SK-N-SH (cell line): Measurements from ENCODE around the gene MAK. TPM values are rescaled to one million over a fixed set of nuclear protein-coding genes. Genes with fewer than 3 reads are reported as not detected.

Experiments
- CTCF ChIA-PET: fragments of 300-600, 350-600 bp; formaldehyde crosslinking; extraction: SDS; loops from one replicate; lab custom pipeline; 2021; lab: Yijun Ruan, JAX
- POLR2A ChIA-PET: fragments of 350-600 bp; sonication (Branson Sonifier 250); formaldehyde crosslinking; extraction: SDS; loops from one replicate; lab custom pipeline; 2020; ENCODE audit warnings: antibody characterized with exemption, inconsistent platforms; lab: Yijun Ruan, JAX
- DNase-seq: peaks from one replicate; pipeline ENCODE4 v3.0.0; 2012
- H2AFZ ChIP-seq: fragments of 200-600 bp; sonication (generic); 2 replicates; pipeline ENCODE4 v1.8.1; 2016; ENCODE audit warnings: antibody characterized with exemption, mild to moderate bottlenecking, low read depth
- H3F3A ChIP-seq: fragments of 200-600 bp; sonication (generic); replicated peaks from 2 replicates; pipeline ENCODE3; 2016; ENCODE audit warnings: antibody characterized with exemption, mild to moderate bottlenecking; ENCODE audit not compliant: insufficient read depth
- H3K27ac ChIP-seq, 2 experiments: fragments of 200-500 bp in 1 of 2; fragments of 200-600 bp in 1 of 2; sonication (Bioruptor generic) in 1 of 2; sonication (generic), shearing (Covaris generic) in 1 of 2; 2 replicates each; pipeline versions ENCODE4 v1.5.1 to v1.6.1; 2014 to 2016; ENCODE audit warnings: low read depth in 2 of 2, inconsistent platforms in 1 of 2, low read length in 1 of 2, mild to moderate bottlenecking in 1 of 2, mixed read lengths in 1 of 2
- H3K27me3 ChIP-seq: fragments of 200-600 bp; sonication (generic), shearing (Covaris generic); 2 replicates; pipeline ENCODE4 v1.6.1; 2016; ENCODE audit warnings: mixed run types; ENCODE audit not compliant: insufficient read depth
- H3K36me3 ChIP-seq, 2 experiments: fragments of 200-500 bp in 1 of 2; fragments of 200-600 bp in 1 of 2; sonication (Bioruptor generic) in 1 of 2; sonication (generic) in 1 of 2; replicated peaks in 1 of 2; 2 replicates each; pipeline versions ENCODE3 to v1.5.1; 2014 to 2016; ENCODE audit warnings: low read length in 1 of 2, mild to moderate bottlenecking in 1 of 2; ENCODE audit not compliant: insufficient read depth in 2 of 2, control insufficient read depth in 1 of 2
- H3K4me1 ChIP-seq, 2 experiments: fragments of 200-500 bp in 1 of 2; fragments of 200-600 bp in 1 of 2; sonication (Bioruptor generic) in 1 of 2; sonication (generic), shearing (Covaris generic) in 1 of 2; 2 replicates each; pipeline versions ENCODE4 v1.5.1 to v1.6.1; 2014 to 2016; ENCODE audit warnings: low read depth in 1 of 2, low read length in 1 of 2, mixed run types in 1 of 2; ENCODE audit not compliant: insufficient read depth in 2 of 2, control insufficient read depth in 1 of 2
- H3K4me2 ChIP-seq: fragments of 200-600 bp; sonication (generic), shearing (Covaris generic); 2 replicates; pipeline ENCODE4 v1.6.1; 2017; ENCODE audit warnings: mixed run types
- H3K4me3 ChIP-seq, 2 experiments: fragments of 200-500 bp in 1 of 2; fragments of 200-600 bp in 1 of 2; sonication (Bioruptor generic) in 1 of 2; sonication (generic), shearing (Covaris generic) in 1 of 2; 2 replicates each; pipeline versions ENCODE4 v1.5.1 to v1.8.1; 2014 to 2016; ENCODE audit warnings: low read depth in 2 of 2, inconsistent platforms in 1 of 2, low read length in 1 of 2, mild to moderate bottlenecking in 1 of 2, mixed read lengths in 1 of 2, moderate library complexity in 1 of 2
- H3K79me2 ChIP-seq: fragments of 200-600 bp; sonication (generic); 2 replicates; pipeline ENCODE4 v1.8.1; 2017; ENCODE audit warnings: mild to moderate bottlenecking; ENCODE audit not compliant: insufficient read depth
- H3K9ac ChIP-seq: fragments of 200-600 bp; sonication (generic); 2 replicates; pipeline ENCODE4 v1.6.1; 2017; ENCODE audit warnings: mixed run types
- H3K9me2 ChIP-seq: fragments of 200-600 bp; sonication (generic); 2 replicates; pipeline ENCODE4 v1.6.1; 2017; ENCODE audit warnings: mixed run types
- H3K9me3 ChIP-seq: fragments of 200-600 bp; sonication (generic); 2 replicates; pipeline ENCODE4 v1.6.1; 2017; ENCODE audit warnings: mixed run types, mild to moderate bottlenecking, moderate library complexity
- H4K20me1 ChIP-seq: fragments of 200-600 bp; sonication (generic); 2 replicates; pipeline ENCODE4 v1.6.1; 2017; ENCODE audit warnings: mild to moderate bottlenecking, mixed run types; ENCODE audit not compliant: insufficient read depth
- CHD2 ChIP-seq: fragments of 150-350 bp; IDR thresholded peaks from 2 replicates; pipeline ENCODE4 v1.6.1; 2018; ENCODE audit warnings: low read length; ENCODE audit not compliant: partially characterized antibody
- CTCF ChIP-seq: fragments of 200-600 bp; sonication (generic); IDR thresholded peaks from 2 replicates; pipeline ENCODE4 v1.6.1; 2017; ENCODE audit warnings: antibody characterized with exemption, mild to moderate bottlenecking, moderate library complexity
- ELF1 ChIP-seq: IDR thresholded peaks from 2 replicates; pipeline ENCODE4 v1.4.0; 2012
- EP300 ChIP-seq, 2 experiments: IDR thresholded peaks; 2 replicates each; pipeline versions ENCODE4 v1.4.0 to v1.6.1; 2012; ENCODE audit warnings: borderline replicate concordance in 1 of 2, low read depth in 1 of 2, low read length in 1 of 2
- EZH2phosphoT487 ChIP-seq: fragments of 200-600 bp; sonication (generic); IDR thresholded peaks from 2 replicates; pipeline ENCODE4 v1.6.1; 2017; ENCODE audit warnings: low read depth, mixed run types, mild to moderate bottlenecking, antibody characterized with exemption, moderate library complexity, borderline replicate concordance
- FOSL2 ChIP-seq: IDR thresholded peaks from 2 replicates; pipeline ENCODE4 v1.4.0; 2012; ENCODE audit warnings: low read depth, mild to moderate bottlenecking, moderate library complexity, borderline replicate concordance
- FOXJ3 ChIP-seq: sonication (generic); formaldehyde crosslinking; IDR thresholded peaks from 2 replicates; pipeline ENCODE4 v1.5.1; 2020; ENCODE audit warnings: mild to moderate bottlenecking, missing genetic modification reagents
- FOXM1 ChIP-seq: IDR thresholded peaks from 2 replicates; pipeline ENCODE4 v1.4.0; 2012; ENCODE audit warnings: low read depth, mild to moderate bottlenecking
- MAX ChIP-seq: IDR thresholded peaks from 2 replicates; pipeline ENCODE4 v1.4.0; 2012; ENCODE audit warnings: low read depth
- MXI1 ChIP-seq: IDR thresholded peaks from 2 replicates; pipeline ENCODE4 v1.6.1; 2012; ENCODE audit warnings: mild to moderate bottlenecking, low read depth, low read length, improper control_type of control experiment
- NFIC ChIP-seq: IDR thresholded peaks from 2 replicates; pipeline ENCODE4 v1.4.0; 2012; ENCODE audit warnings: borderline replicate concordance
- PBX3 ChIP-seq: IDR thresholded peaks from 2 replicates; pipeline ENCODE4; 2012
- POLR2AphosphoS5 ChIP-seq: IDR thresholded peaks from 2 replicates; pipeline ENCODE4 v1.6.1; 2012; ENCODE audit warnings: low read depth, low read length
- RCOR1 ChIP-seq: fragments of 150-350 bp; IDR thresholded peaks from 2 replicates; pipeline ENCODE4 v1.6.1; 2017; ENCODE audit warnings: antibody characterized with exemption, low read length
- RFX5 ChIP-seq: IDR thresholded peaks from 2 replicates; pipeline ENCODE4 v1.6.1; 2012; ENCODE audit warnings: mild to moderate bottlenecking, improper control_type of control experiment, low read length
- RXRA ChIP-seq: IDR thresholded peaks from 2 replicates; pipeline ENCODE4 v1.4.0; 2012; ENCODE audit warnings: low read depth, mild to moderate bottlenecking, borderline replicate concordance
- SMC3 ChIP-seq: IDR thresholded peaks from 2 replicates; pipeline ENCODE4 v1.6.1; 2012; ENCODE audit warnings: low read depth, low read length, improper control_type of control experiment
- TCF12 ChIP-seq: IDR thresholded peaks from 2 replicates; pipeline ENCODE4 v1.4.0; 2012
- WGBS: methylation state at CpG from one replicate; pipeline ENCODE4 v1.1.6; 2017; ENCODE audit warnings: low lambda C conversion rate; 5-methylcytosine and 5-hydroxymethylcytosine counted together
- polyA plus RNA-seq, 3 experiments: library from polyadenylated mRNA; depleted of rRNA; stranded (reverse); fragments of >200 nt; gene quantifications; 2 replicates each; pipeline ENCODE4 v1.2.3, GENCODE V29; 2012
- TF ChIP-seq, protein P1 (sequence below): IDR thresholded peaks from 2 replicates; pipeline ENCODE4 v1.6.1; 2012; ENCODE audit warnings: mild to moderate bottlenecking, low read depth, low read length, moderate library complexity

The MAK gene
- polyA plus RNA-seq, 1 of the 3 experiments (the other 2 are of a cell fraction), result 0.02 TPM

DNA sequence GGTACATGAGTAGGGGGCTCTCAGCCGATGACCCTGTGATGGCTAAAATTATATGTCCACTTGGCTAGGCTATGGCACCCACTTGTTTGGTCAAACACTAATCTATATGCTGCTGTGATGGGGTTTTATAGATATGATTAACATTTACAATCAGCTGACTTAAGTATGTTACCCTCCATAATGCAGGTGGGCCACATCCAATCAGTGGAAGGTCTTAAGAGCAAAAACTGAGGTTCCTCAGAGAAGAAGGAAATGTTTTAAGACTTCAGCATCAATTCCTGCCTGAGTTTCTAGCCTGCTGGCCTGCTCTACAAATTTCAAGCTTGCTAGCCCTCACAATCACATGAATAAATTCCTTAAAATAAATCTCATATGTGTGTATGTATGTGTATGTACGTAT is 18.9 kb upstream of the MAK start:
- Histone ChIP-seq H3K4me1 (no peaks in the 10 kb centered on the region), H3K27ac (no peak overlapping the region), H3K9me2 (no peaks in the 10 kb centered on the region), H3K27me3 (no peaks in the 10 kb centered on the region), H3K4me2 (no peak overlapping the region), H3F3A (no peaks in the 10 kb centered on the region), H4K20me1 (no peaks in the 10 kb centered on the region), H3K9ac (no peak overlapping the region), H3K4me3 (no peak overlapping the region), H2AFZ (no peak overlapping the region), H3K79me2 (no peaks in the 10 kb centered on the region), H3K9me3 (no peaks in the 10 kb centered on the region), H3K36me3 (no peaks in the 10 kb centered on the region)
- ChIA-PET CTCF (interaction anchor here (0.9 to 1.5 kb wide), 2 partner anchors 9 to 211 kb away, joined by 3 to 4 read pairs; no protein-coding TSS in a partner anchor), POLR2A (no interaction called here)
- WGBS, result 66% methylated on average over 2 of the region's 2 CpGs
- TF ChIP-seq NFIC, result no peak
- no peak for TF ChIP-seq RFX5
- TF ChIP-seq FOXJ3, result no peak
- TF ChIP-seq MXI1, result no peak
- no peak for TF ChIP-seq EZH2phosphoT487
- TF ChIP-seq, protein P1, sequence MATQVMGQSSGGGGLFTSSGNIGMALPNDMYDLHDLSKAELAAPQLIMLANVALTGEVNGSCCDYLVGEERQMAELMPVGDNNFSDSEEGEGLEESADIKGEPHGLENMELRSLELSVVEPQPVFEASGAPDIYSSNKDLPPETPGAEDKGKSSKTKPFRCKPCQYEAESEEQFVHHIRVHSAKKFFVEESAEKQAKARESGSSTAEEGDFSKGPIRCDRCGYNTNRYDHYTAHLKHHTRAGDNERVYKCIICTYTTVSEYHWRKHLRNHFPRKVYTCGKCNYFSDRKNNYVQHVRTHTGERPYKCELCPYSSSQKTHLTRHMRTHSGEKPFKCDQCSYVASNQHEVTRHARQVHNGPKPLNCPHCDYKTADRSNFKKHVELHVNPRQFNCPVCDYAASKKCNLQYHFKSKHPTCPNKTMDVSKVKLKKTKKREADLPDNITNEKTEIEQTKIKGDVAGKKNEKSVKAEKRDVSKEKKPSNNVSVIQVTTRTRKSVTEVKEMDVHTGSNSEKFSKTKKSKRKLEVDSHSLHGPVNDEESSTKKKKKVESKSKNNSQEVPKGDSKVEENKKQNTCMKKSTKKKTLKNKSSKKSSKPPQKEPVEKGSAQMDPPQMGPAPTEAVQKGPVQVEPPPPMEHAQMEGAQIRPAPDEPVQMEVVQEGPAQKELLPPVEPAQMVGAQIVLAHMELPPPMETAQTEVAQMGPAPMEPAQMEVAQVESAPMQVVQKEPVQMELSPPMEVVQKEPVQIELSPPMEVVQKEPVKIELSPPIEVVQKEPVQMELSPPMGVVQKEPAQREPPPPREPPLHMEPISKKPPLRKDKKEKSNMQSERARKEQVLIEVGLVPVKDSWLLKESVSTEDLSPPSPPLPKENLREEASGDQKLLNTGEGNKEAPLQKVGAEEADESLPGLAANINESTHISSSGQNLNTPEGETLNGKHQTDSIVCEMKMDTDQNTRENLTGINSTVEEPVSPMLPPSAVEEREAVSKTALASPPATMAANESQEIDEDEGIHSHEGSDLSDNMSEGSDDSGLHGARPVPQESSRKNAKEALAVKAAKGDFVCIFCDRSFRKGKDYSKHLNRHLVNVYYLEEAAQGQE, result no peak
- TF ChIP-seq ELF1, result no peak
- TF ChIP-seq RXRA, result no peak
- no peak for TF ChIP-seq CTCF
- no peak for DNase-seq

DNA sequence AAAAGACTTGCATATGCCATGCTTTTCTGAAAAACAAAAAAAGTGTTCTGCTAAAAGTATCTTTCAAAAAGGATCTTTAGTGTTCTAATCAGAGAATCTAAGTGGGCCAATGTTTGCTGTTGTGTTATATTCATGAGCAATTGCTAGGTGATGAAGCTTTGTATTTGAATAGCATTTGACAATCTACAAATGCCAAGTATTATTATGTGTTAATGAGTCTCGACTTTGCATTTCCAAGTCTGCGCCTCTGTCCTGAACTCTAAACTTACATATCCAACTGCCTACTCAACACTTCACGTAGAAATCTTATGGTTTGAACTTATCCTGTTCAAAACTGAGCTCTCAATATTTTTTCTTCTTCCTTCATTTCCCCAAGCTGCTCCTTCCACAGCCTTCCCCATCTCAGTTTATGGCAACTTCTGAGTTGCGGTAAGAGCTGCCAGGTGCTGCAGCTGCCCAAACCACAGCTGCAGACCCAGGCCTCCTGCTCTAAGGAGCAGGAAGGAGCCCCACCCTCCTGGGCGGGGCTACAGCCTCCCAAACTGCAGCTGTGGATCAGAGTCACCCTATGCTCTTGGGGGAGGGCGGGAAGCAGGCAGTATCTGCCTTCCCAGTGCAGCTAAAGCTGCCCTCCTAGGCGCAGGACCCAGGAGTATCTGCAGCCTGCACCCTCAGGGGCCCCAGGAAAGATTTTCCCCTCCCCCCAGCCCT is 16.7 kb upstream of the MAK start:
- H3F3A ChIP-seq, result no peaks in the 10 kb centered on the region
- no peak overlapping the region for H3K4me2 ChIP-seq
- H3K9me2 ChIP-seq, result no peaks in the 10 kb centered on the region
- H3K4me3 ChIP-seq, result no peak overlapping the region
- ChIA-PET POLR2A (no interaction called here), CTCF (no interaction called here)
- no peaks in the 10 kb centered on the region for H3K4me1 ChIP-seq
- DNase-seq, result no peak
- H3K27ac ChIP-seq, result no peak overlapping the region
- no peak overlapping the region for H3K9ac ChIP-seq
- no peaks in the 10 kb centered on the region for H3K36me3 ChIP-seq
- H4K20me1 ChIP-seq, result no peaks in the 10 kb centered on the region
- 40% methylated on average over 6 of the region's 7 CpGs for WGBS
- no peak overlapping the region for H2AFZ ChIP-seq
- no peaks in the 10 kb centered on the region for H3K27me3 ChIP-seq
- no peaks in the 10 kb centered on the region for H3K9me3 ChIP-seq
- no peaks in the 10 kb centered on the region for H3K79me2 ChIP-seq
- TF ChIP-seq MAX (no peak), EP300 (IDR thresholded peaks at IDR 0.05; ENCODE audit: borderline replicate concordance in 1 of 2, low read depth in 1 of 2, low read length in 1 of 2) (no peak), FOXM1 (no peak), CHD2 (no peak), EZH2phosphoT487 (no peak), TCF12 (no peak), POLR2AphosphoS5 (no peak), PBX3 (no peak), MXI1 (no peak), RCOR1 (no peak), FOXJ3 (no peak), SMC3 (no peak), FOSL2 (no peak)
